Fibroblast of lung (primary cell): ENCODE results near the gene CETN3. TPM values are rescaled to one million over a fixed set of nuclear protein-coding genes. Genes with fewer than 3 reads are reported as not detected.

Source experiments
- DNase-seq, 2 donors: peaks; one replicate each; pipeline versions ENCODE4 v3.0.0 to v3.0.0-alpha.2; 2010; ENCODE audit warnings: low read depth in 2 of 2
- H2AFZ ChIP-seq: 2 replicates; pipeline ENCODE4 v1.5.1; 2012; ENCODE audit warnings: low read length, control low read depth, inconsistent platforms
- H3K27ac ChIP-seq: 2 replicates; pipeline ENCODE4 v1.5.1; 2011; ENCODE audit warnings: low read length, control low read depth; ENCODE audit not compliant: insufficient read depth
- H3K27me3 ChIP-seq: 2 replicates; pipeline ENCODE4 v1.5.1; 2011; ENCODE audit warnings: mild to moderate bottlenecking, low read length; ENCODE audit not compliant: control insufficient read depth, insufficient read depth
- H3K36me3 ChIP-seq: 2 replicates; pipeline ENCODE4 v1.5.1; 2011; ENCODE audit warnings: low read length; ENCODE audit not compliant: control insufficient read depth, insufficient read depth
- H3K4me1 ChIP-seq: 2 replicates; pipeline ENCODE4 v1.5.1; 2011; ENCODE audit warnings: low read length; ENCODE audit not compliant: control insufficient read depth, insufficient read depth; ENCODE audit errors: extremely low read depth
- H3K4me2 ChIP-seq: 2 replicates; pipeline ENCODE4 v1.5.1; 2011; ENCODE audit warnings: low read length, control low read depth; ENCODE audit not compliant: insufficient read depth; ENCODE audit errors: extremely low read depth
- H3K4me3 ChIP-seq, 4 experiments: fragments of 200-600 bp in 1 of 4; sonication (generic) in 1 of 4; replicated peaks in 1 of 4; 2 replicates each; pipeline ENCODE4 v1.5.1; 2011 to 2016; ENCODE audit warnings: low read length in 4 of 4, low read depth in 3 of 4, mild to moderate bottlenecking in 3 of 4, control low read depth in 2 of 4, inconsistent platforms in 1 of 4, mixed read lengths in 1 of 4; ENCODE audit not compliant: insufficient read depth in 1 of 4; ENCODE audit errors: control extremely low read depth in 1 of 4
- H3K79me2 ChIP-seq: 2 replicates; pipeline ENCODE4 v1.5.1; 2012; ENCODE audit warnings: mild to moderate bottlenecking, low read length, inconsistent platforms; ENCODE audit not compliant: control insufficient read depth, insufficient read depth
- H3K9ac ChIP-seq: 2 replicates; pipeline ENCODE4 v1.5.1; 2011; ENCODE audit warnings: mild to moderate bottlenecking, low read length, control low read depth; ENCODE audit not compliant: insufficient read depth
- H3K9me3 ChIP-seq: 2 replicates; pipeline ENCODE4 v1.5.1; 2012; ENCODE audit warnings: low read depth, low read length; ENCODE audit not compliant: control insufficient read depth, insufficient read depth
- H4K20me1 ChIP-seq: 2 replicates; pipeline ENCODE4 v1.5.1; 2011; ENCODE audit warnings: low read length; ENCODE audit not compliant: control insufficient read depth, insufficient read depth; ENCODE audit errors: extremely low read depth
- EZH2 ChIP-seq: IDR thresholded peaks from 2 replicates; pipeline ENCODE4 v1.5.1; 2012; ENCODE audit warnings: low read length, control low read depth, mild to moderate bottlenecking; ENCODE audit errors: missing control alignments
- polyA plus RNA-seq, 2 donors: library from polyadenylated mRNA; depleted of rRNA in 1 of 2; stranded (reverse) in 1 of 2; unstranded in 1 of 2; fragments of >200 nt; gene quantifications; 2 replicates each; pipeline ENCODE4 v1.2.1, GENCODE V29; 2011 to 2012; ENCODE audit warnings: missing spikeins in 1 of 2
- total RNA-seq: library from RNA; depleted of rRNA; stranded (reverse); fragments of >200 nt; gene quantifications from 2 replicates; pipeline ENCODE4 v1.2.1, GENCODE V29; 2014
- TF ChIP-seq, protein P1 (sequence below), 2 donors: IDR thresholded peaks in 1 of 2; conservative IDR thresholded peaks in 1 of 2; 1 replicate in 1 of 2; 2 replicates in 1 of 2; pipeline ENCODE4 v1.5.1; 2011 to 2012; ENCODE audit warnings: low read length in 2 of 2, control low read depth in 1 of 2, inconsistent platforms in 1 of 2, low read depth in 1 of 2, mild to moderate bottlenecking in 1 of 2

The CETN3 gene
- total and polyA plus RNA-seq, 2 donors (not counting 1 experiment from before 2014, with no cell fraction given) = 14.2 to 14.9 TPM

DNA sequence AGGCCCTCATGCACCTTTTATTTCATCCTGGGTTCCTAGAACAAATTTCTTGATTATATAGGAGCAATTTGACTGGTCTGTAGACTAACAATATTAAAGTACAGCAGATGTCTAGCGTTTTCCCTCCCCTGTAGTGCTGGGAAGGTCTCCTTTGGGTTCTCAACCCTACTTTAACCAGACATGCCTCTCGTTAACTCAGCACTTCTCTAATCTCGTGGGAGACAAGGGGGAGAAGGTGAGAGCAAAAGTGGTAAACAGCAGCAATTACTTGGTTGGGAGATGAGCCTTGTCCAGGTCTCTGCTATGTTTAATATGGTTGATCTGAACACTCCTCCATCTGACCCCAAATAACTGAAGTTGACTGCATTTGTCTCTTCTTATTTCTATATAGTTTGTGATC lies 22.0 kb downstream of the CETN3 start:
- Histone ChIP-seq H3K9ac (no peak overlapping the region), H3K4me1 (no peaks in the 10 kb centered on the region), H3K4me3 (no peak overlapping the region), H3K27ac (no peak overlapping the region), H4K20me1 (no peaks in the 10 kb centered on the region), H3K36me3 (no peaks in the 10 kb centered on the region), H3K79me2 (no peaks in the 10 kb centered on the region), H3K9me3 (no peaks in the 10 kb centered on the region), H2AFZ (no peak overlapping the region), H3K4me2 (no peak overlapping the region), H3K27me3 (no peaks in the 10 kb centered on the region)
- DNase-seq = no peak
- TF ChIP-seq, protein P1, sequence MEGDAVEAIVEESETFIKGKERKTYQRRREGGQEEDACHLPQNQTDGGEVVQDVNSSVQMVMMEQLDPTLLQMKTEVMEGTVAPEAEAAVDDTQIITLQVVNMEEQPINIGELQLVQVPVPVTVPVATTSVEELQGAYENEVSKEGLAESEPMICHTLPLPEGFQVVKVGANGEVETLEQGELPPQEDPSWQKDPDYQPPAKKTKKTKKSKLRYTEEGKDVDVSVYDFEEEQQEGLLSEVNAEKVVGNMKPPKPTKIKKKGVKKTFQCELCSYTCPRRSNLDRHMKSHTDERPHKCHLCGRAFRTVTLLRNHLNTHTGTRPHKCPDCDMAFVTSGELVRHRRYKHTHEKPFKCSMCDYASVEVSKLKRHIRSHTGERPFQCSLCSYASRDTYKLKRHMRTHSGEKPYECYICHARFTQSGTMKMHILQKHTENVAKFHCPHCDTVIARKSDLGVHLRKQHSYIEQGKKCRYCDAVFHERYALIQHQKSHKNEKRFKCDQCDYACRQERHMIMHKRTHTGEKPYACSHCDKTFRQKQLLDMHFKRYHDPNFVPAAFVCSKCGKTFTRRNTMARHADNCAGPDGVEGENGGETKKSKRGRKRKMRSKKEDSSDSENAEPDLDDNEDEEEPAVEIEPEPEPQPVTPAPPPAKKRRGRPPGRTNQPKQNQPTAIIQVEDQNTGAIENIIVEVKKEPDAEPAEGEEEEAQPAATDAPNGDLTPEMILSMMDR (conservative IDR thresholded peaks at IDR 0.05 in 1 of 2, IDR thresholded peaks at IDR 0.05 in 1 of 2; ENCODE audit: low read depth in 1 of 2, low read length in 2 of 2) = no peak
- TF ChIP-seq EZH2 = no peak

DNA sequence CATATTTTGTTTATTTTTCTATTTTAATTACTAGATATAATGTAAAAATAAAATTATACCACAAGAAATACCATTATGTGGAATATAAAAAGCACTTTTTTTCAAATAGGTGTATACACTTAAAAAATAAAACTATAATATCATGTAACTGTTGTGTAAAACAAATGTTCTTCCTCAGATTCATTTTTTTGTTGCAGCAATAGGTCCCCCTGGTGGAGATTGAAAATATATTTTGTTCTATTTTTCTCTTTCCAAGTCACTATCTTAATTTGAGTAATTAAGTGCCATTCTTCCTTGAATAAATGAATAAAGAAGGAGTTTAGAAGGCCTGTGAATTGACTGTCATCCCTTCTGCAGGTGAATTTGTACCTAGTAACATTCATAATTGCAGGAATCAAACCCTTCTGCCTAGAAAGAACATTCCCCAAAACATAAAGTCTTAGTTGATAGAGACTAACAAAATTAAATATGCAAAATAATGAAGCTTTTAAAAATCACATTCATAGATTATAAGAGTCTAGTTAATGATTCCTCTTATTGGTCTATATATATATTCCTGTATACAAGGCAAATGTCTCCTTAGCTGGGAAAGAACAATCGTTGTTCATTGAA lies 23.4 kb downstream of the CETN3 start:
- no peaks in the 10 kb centered on the region for H3K36me3 ChIP-seq
- H4K20me1 ChIP-seq = no peaks in the 10 kb centered on the region
- H3K27me3 ChIP-seq = no peaks in the 10 kb centered on the region
- no peaks in the 10 kb centered on the region for H3K9me3 ChIP-seq
- H3K4me3 ChIP-seq = no peak overlapping the region
- no peak overlapping the region for H3K9ac ChIP-seq
- no peak overlapping the region for H3K27ac ChIP-seq
- peak; percentile 31 to 42 for DNase-seq
- H3K4me1 ChIP-seq = no peaks in the 10 kb centered on the region
- H2AFZ ChIP-seq = no peak overlapping the region
- TF ChIP-seq EZH2 = no peak
- TF ChIP-seq, protein P1 (conservative IDR thresholded peaks at IDR 0.05 in 1 of 2, IDR thresholded peaks at IDR 0.05 in 1 of 2; ENCODE audit: low read depth in 1 of 2, low read length in 2 of 2) = peak; percentile 31 to 55
- no peak overlapping the region for H3K4me2 ChIP-seq
- H3K79me2 ChIP-seq = no peaks in the 10 kb centered on the region

DNA sequence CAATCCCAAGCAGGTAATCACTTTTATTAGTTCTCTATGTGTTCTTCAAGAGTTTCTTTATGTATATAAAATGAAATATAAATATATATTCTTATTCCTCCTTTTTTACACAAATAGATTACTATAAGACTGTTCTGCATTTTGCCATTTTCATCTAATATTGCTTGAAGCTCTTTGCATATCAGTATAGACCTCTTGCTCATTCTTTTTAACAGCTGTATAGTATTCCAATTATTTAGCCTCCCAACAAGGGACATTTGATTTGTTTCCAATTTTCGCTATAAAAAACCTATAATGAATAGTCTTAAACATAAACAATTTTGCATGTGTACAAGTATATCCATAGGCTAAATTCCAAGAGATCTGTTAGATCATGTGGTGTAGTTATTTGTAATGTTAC lies 25.2 kb downstream of the CETN3 start:
- Histone ChIP-seq H3K27ac (no peak overlapping the region), H3K4me3 (no peak overlapping the region), H3K79me2 (no peaks in the 10 kb centered on the region), H3K4me2 (no peak overlapping the region), H3K27me3 (no peaks in the 10 kb centered on the region), H3K9ac (no peak overlapping the region), H3K36me3 (no peaks in the 10 kb centered on the region), H3K9me3 (no peaks in the 10 kb centered on the region), H2AFZ (no peak overlapping the region), H3K4me1 (no peaks in the 10 kb centered on the region), H4K20me1 (no peaks in the 10 kb centered on the region)
- TF ChIP-seq, protein P1 (conservative IDR thresholded peaks at IDR 0.05 in 1 of 2, IDR thresholded peaks at IDR 0.05 in 1 of 2; ENCODE audit: low read depth in 1 of 2, low read length in 2 of 2) = no peak
- TF ChIP-seq EZH2 = no peak
- no peak for DNase-seq
